NCI-H2107 (cell line): Measurements from ENCODE around the gene NOTCH4.
"Not testable (repeated sequence)": the region's sequence is repeated elsewhere in the genome, so short reads cannot be mapped to it uniquely, and the experiment has no call there.

ENCODE experiments used
- DNase-seq: peaks from one replicate; lab custom pipeline; 2025; lab: John Stamatoyannopoulos, UW

Gene NOTCH4

DNA sequence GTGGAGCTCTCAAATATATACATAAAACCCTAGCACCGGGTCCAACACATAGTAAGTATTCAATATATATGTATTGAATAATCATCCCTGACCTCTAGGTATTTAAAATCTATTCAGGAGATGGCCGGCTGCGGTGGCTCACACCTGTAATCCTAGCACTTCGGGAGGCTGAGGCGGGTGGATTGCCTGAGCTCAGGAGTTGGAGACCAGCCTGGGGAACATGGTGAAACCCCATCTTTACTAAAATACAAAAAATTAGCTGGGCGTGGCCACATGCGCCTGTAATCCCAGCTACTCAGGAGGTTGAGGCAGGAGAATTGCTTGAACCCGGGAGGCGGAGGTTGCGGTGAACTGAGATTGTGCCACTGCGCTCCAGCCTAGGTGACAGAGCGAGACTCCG is 30.8 kb downstream of the NOTCH4 start:
- not testable (repeated sequence) for DNase-seq

DNA sequence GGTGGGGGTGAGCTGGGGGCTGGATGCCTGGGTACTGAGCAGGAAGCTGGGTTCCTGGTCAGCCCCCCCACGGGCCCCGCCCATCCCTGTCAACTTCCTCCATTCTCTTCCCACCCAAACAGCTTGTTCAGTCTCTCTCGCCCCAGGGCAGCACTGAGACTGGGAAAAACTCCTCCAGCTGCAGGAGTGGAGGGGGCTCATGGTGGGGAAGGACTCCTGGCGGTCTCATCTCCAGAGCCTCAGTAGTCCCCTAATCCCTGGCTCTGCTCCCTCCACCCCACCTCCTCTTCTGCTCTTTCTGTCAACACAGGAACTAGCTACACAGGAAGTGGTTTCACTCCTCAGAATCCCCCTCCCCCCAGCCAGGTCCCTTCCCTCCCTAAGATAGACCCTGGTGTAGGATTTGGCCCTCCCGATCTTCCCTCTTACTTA is 31.2 kb downstream of the NOTCH4 start, which contains the start of gene GPSM3:
Gene GPSM3, minus strand, starts transcription at position 36 of the 432 bp plus-strand sequence. CDS start 130 bp downstream, outside the sequence.
- no peak for DNase-seq

- DNase-seq: no peak
Observed at GRCh38 chr6:32191696-32192607, 31.9 kb downstream of the NOTCH4 start.

- no peak for DNase-seq
Observed at GRCh38 chr6:32190911-32191677, 32.8 kb downstream of the NOTCH4 start.

- DNase-seq: peak; percentile 27
Observed at GRCh38 chr6:32190054-32190851, 33.6 kb downstream of the NOTCH4 start, which contains the start of gene PBX2. TSS of gene PBX2 (minus strand) at chr6:32190202. CDS start at chr6:32189915, 287 bp downstream.

GRCh38 chr6:32189742-32190053 is 34.2 kb downstream of the NOTCH4 start:
- no peak for DNase-seq

- no peak for DNase-seq
Observed at GRCh38 chr6:32189069-32189741, 34.7 kb downstream of the NOTCH4 start.

DNA sequence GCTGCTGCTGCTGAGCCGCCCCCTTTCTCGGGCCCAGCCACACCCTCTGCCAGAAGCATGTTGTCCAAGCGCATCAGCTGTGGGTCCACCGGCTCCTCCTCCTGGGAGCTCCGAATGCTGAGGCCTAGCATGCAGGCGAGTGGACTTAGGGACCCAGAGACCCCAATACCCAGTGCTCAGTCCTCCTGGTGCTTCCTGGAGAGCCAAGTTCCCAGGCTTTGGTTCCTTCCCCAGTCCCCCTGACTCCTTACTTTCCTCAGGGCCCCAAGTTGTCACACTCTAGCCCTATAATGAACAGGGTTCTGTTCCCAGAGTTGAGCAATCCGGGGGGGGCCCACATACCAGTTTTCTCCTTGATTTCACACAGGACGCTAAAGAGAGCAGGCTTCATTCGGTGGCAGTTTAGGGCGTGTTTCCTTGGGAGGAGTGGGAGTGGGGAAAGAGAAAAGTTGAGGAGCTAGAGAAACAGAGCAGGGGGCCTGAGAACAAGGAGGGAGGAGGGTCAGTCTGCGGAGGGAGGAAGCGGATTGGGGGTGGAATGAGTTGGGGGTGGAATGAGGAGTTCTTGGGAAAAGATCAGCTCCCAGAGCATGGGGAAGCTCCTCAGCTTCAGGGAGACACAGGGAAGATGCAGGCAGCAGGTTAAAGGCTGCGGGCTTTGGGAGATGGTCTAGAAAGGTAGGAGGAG is 35.3 kb downstream of the NOTCH4 start:
- DNase-seq: no peak

DNA sequence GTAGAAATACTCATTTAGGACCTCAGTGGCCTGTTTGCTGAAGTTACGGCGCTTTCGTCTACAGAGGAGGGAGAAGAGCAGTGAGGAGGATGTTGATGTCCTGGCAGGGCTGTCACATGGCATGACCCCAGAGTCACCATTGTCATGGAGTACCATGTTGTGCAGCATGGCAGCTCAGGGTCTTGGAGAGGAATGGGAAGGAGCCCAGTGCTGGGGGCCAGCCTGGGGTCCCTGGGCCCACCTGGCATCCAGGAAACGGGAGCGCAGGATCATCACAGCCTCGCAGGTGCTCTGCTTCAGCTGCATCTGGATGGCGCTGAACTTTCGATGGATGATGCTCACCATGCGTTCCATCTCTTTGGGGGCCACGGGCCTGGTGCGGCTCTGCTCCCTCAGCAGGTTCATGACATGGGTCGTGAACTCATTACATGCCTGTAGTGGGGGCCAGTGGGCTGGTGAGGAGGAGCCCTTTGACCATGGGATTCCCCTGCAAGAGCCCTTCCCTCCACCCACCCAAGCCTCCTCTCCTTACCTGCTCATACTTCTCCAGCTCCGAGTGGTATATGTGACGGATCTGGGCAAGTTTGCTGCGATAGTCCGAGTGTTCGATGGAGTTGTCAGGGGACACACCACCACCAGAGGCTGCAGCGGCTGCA is 36.0 kb downstream of the NOTCH4 start:
- not testable (repeated sequence) for DNase-seq

GRCh38 chr6:32187009-32187709 is 36.7 kb downstream of the NOTCH4 start:
- DNase-seq: no peak

- DNase-seq: not testable (repeated sequence)
Observed at GRCh38 chr6:32186151-32186840, 37.6 kb downstream of the NOTCH4 start.

GRCh38 chr6:32185681-32186131 is 38.2 kb downstream of the NOTCH4 start:
- DNase-seq: not testable (repeated sequence)

- DNase-seq: no peak
Observed at GRCh38 chr6:32184084-32184640, 39.7 kb downstream of the NOTCH4 start, which contains the start of gene AGER. TSS of gene AGER (minus strand) at chr6:32184253. CDS start at chr6:32184222, 31 bp downstream.

- DNase-seq: no peak
Observed at GRCh38 chr6:32183483-32184083, 40.3 kb downstream of the NOTCH4 start.

DNA sequence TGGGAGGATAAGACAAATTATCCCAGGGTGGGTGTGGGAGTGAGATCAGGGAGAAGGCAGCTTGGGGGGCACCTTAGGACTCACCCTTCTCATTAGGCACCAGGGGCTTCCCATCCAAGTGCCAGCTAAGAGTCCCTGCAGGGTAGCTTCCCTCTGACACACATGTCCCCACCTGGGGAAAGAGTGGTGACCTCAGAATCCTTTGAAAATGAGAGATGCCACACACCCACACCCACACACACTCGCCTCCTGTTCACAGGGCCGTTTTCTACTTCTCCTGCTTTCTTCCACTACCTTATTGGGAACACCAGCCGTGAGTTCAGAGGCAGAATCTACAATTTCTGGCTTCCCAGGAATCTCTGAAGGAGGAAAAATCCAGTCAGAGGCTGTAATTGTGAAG is 40.8 kb downstream of the NOTCH4 start:
- no peak for DNase-seq

- DNase-seq: no peak
Observed at GRCh38 chr6:32182555-32182981, 41.3 kb downstream of the NOTCH4 start.

- DNase-seq: no peak
Observed at GRCh38 chr6:32181915-32182529, 41.8 kb downstream of the NOTCH4 start.
